Astrocyte of the hippocampus (primary cell): ENCODE data around the gene CCNE1.
A peak's percentile ranks its signal among the peaks of the same experiment; 100 is the strongest.

Experiments used
- DNase-seq: peaks from one replicate; pipeline ENCODE4 v3.0.0; 2011; ENCODE audit warnings: low read depth, low spot score

Gene CCNE1

DNA sequence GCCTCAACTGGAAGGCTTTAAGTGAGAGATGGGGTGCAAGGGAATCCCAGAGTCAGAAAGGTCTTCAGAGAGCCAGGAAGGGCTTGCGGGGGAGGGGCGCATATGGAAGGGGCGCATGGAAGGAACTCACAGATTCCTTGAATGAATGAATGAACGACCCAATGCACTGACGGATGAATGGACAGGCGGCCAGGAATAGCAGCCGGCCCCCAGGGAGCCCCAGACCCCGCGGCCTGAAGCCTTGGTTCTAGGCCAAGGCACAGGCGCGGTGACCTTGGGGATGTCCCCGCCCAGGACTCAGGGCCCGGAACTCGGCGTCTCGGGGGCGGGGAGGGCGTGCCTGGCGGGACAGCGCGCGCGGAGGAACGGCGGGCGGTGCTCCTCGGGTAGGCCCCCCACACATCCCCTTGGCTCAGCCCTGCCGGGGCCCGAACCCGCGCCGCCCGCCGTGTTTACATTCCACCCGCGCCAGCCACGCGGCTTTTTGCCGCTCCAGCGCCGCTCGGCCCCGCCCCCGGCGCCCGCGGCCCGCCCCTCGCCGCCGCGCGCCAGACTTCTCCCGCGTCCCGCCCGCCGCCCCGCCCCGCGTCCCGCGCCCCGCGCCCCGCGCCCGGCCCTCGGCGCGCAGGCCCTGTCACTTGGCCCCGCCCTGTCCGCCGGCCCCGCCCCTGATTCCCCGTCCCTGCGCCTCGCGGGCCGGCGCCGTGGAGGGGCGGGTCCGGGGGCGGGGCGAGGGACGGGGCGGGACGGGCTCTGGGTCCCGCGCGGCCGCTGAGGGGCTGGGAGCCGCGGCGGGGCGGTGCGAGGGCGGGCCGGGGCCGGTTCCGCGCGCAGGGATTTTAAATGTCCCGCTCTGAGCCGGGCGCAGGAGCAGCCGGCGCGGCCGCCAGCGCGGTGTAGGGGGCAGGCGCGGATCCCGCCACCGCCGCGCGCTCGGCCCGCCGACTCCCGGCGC is at the start of gene CCNE1:
CCNE1 (plus strand) TSS at position 867 of the 955 bp plus-strand sequence. CDS start 565 bp downstream, outside the sequence.
- peak; percentile 95 for DNase-seq

DNA sequence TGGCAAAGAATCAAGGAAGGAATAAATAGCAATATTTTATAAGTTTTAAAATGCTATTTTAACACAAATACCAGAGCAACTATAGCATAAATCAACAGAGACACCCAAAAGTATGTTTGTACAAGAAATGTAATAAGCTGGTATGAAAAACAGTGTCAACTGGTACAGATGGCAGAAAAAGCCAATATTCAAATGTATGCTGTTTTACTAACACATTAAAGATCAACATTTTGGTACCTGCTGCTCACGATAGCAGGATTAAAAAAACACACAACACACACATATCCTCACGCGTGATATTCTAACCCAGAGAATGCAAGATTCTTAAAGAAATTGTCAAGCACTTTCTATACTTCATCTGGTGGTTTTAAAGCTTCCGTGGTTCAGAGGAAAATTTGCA is 48.6 kb upstream of the CCNE1 start:
- DNase-seq, result no peak

DNA sequence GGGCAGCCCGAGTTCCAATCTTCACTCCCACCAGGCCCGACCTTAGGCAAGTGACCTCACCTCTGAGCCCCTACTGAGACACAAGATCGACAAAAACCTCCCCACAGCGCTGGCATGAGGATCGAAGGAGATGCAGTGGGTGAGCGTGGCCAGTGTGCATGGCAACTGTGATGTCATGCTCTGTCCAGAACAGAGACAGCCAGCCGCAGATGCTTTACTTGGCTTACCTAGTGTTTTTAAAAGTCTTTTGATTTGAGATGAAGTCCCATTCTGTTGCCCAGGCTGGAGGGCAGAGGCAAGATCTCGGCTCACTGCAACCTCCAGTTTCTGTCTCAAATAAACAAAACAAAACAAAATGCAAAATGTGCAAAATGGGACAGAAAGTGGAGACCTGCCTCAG is 47.4 kb upstream of the CCNE1 start:
- no peak for DNase-seq

DNA sequence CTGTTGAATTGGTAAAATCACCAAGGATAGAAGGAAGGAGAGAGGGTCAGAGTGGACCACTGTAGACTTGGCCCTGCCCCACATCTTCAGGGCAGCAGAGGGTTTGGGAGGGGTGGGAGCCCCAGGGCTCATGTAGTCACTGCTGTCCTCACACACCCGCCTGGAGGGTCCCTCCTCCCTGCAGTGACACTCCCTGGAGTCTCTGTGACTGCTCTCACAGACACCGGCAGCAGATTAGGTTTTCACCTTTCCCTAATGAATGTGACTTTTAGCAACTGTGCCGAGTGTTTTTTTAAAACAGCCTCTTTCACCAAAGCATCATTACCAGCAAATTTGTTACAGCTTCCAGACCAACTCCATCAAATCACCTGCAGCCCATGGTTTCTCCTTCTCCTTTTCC is 45.7 kb upstream of the CCNE1 start:
- no peak for DNase-seq

DNA sequence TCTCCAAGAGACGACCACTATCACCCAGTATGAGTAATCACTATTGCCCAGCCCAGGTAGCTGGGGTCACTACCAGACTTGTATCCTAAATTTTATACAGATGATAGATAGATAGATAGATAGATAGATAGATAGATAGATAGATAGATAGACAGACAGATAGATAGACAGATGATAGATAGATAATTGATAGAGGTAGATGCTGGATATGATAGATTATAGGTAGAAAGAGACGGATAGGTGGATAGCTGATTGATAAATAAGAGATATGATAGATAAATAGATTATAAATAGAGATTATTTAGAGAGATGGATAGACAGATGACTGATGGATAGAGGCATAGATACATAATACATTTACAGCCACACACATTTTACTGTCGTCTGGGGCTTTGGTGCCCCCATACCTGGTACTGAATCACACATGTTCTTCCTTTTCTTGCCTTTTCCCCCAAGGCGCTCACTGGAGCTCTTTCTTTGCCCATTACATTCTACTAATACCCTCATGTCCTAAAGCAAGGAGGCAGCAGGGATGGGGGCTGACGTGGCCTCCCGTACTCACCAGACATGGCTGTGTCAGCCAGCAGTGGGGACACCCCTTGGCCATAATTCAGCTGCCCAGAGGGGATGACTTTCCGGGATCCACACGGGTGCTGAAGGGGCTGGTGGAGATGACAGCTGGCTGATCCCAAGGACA is 44.6 kb upstream of the CCNE1 start:
- DNase-seq, result no peak

DNA sequence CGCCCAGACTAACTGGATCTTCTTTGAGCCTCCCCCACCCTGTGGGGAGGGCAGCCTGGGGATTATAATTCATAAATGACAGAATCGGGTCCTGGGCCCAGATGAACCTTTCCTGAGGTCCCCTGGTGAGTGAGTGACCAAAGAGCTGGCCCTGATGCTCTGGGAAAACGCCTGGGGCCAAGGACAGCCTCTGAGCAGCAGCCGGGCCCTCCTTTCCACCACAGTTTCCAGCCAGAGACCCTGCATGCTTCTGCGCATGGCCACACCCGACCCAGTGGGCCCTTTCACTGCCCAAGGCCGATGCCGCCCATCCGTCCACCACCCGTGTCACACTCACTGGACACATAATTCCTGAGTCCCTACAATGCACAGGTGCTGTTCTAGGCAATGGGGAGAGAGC is 43.6 kb upstream of the CCNE1 start:
- DNase-seq, result no peak

DNA sequence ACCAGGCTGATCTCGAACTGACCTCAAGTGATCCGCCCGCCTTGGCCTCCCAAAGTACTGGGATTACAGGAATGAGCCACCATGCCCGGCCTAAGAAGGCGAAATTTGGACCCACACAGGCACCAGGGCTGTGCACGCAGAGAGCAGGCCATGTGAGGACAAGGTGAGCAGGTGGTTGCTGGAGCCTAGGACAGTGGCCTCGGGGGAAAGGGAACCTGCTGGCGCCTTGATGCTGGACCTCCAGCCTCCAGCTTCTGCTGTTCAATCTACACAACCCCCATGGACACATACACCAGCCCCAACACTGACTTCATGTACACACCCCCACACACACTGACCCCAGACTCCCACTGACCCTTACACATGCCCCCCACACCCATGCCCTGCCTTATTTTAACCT is 41.8 kb upstream of the CCNE1 start:
- no peak for DNase-seq

DNA sequence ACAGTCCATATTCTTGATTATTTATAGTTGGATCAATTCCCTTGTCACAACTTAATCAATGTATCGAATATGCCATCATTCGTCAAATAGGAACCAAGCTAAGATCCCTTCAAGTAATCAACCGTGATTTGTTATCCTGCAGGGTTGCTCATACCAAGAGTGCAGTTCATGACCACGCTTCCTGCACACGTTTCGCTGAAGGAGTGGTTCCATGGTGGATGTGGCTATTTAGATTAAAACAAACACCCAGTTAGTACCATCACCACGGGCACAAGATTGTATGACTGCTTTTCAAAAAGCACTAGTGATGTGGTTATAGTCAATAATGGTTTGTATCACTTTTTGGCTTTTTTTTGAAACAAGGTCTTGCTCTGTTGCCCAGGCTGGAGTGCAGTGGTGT is 41.1 kb upstream of the CCNE1 start:
- no peak for DNase-seq

DNA sequence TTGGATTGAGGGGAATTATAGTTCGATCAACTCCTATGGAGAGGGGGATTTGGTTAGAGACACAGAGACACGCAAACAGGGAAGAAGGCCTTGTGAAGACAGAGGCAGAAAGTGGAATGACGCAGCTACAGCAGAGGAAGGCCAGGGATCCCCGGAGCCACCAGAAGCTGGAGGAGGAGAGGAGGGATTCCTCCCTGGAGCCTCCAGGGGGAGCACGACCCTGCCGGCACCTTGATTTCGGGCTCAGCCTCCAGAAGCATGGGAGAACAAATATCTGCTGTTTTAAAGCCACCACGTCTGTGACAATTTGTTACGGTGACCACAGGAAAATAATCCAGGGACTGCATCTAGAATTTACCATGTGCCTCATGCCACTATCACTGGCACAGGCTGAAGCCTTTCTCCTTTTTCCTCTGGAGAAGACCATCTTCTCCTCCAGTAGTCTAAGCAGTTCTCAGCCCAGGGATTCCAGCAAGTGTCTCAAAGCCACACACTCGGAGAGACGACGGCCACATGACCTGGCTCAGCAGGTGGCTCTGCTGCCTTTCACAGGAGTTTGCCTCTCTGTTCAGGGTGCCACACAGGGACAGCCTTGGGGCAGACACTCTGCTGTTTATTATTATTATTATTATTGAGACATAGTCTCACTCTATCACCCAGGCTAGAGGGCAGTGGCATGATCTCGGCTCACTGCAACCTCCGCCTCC is 39.9 kb upstream of the CCNE1 start:
- peak; percentile 72 for DNase-seq

DNA sequence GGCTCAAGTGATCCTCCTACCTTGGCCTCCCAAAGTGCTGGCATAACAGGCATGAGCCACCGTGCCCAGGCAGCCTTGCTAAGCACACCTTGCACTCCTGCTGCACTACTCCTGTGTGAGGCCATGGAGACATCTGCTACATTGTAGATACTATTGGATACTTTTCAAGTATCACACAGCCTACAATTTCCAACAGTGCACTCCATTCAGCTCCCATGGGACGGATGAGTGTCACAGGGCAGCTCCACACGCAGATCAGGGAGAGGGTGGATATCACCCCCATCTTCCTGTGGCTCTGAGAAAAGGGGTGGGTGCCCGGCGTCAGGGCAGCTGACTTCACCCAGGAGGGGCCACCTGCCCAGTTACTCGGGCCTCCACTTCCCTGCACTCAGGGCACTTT is 39.1 kb upstream of the CCNE1 start:
- DNase-seq, result no peak

DNA sequence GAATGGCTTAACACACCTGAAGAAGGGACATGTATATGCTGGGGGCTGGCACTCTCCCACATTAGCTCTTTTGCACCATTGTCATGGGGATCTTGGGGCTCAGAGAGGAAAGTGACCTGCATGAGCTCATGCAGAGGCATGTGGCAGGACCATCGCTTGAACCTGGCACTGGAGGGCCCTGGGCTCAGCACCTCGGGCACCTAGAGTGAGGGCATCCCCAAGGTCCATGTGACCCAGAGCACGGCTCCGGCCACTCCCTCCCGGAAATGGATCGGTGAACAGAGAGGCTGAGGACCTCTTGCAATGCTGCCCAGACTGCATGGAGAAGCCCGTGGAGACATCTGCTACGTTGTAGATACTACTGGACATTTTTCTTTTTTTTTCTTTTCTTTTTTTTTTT is 38.6 kb upstream of the CCNE1 start:
- no peak for DNase-seq

DNA sequence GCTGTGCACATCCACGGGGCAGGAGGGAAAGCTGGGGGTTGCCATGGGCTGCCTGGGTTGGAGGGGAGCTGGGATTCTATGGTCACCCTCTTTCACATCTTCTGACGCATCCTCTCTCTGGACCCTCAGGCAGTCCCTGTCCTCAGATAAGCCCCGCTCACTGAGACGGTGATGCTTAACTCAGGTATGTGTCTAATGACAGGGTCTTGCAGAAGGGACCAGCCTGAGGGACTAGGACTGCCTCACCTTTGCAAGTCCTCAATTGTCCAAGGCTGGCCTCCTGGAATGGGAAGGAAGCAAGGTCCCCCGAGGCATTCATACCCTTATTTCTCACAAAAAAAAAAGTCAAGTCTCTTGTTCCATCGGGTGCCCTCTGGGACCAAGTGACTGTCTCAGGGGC is 37.7 kb upstream of the CCNE1 start:
- no peak for DNase-seq

DNA sequence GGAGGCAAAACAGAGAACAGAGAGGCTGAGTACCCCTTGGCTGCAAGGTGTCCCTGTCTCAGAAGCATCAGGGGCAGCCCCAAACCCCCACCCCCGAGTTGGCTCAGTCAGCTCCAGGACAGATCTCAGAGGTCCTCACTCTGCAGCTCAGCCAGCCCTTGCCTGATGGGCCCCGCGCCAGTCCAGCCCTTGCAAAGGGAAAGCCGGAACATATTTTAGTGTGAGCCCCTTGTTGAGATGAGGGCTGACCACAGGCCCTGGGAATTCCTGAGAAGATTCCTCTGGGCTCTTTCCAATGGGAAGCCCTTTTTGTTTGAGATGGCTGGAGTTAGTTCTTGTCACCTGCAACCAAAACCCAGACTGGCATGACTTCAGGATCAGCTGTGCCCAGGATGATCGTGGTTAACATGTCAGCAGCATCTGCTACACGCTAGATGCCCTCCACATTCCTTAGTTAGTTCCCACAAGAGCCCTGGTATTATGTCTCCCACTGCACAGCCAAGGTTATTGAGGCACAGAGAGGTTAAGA is 33.9 kb upstream of the CCNE1 start:
- DNase-seq, result peak; percentile 48

DNA sequence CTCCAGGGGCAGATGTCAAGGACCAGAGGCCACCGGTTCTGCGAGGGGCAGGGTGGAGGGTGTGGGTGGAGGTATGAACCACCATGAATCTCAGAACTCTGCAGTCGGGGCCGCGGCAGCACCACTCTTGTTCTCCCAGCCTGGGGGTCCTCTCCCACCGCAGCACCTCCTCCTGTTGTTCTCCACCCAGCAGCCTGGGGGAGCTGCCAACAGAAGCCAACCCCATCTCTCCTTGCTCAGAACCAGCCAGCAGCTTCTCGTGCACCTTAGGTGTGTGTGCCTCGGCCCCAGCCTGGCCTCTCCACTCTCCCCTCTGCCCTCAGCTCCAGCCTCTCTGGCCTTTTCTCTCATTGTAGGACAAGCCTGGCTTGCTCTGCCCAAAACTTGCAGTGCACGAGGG is 31.9 kb upstream of the CCNE1 start:
- no peak for DNase-seq

DNA sequence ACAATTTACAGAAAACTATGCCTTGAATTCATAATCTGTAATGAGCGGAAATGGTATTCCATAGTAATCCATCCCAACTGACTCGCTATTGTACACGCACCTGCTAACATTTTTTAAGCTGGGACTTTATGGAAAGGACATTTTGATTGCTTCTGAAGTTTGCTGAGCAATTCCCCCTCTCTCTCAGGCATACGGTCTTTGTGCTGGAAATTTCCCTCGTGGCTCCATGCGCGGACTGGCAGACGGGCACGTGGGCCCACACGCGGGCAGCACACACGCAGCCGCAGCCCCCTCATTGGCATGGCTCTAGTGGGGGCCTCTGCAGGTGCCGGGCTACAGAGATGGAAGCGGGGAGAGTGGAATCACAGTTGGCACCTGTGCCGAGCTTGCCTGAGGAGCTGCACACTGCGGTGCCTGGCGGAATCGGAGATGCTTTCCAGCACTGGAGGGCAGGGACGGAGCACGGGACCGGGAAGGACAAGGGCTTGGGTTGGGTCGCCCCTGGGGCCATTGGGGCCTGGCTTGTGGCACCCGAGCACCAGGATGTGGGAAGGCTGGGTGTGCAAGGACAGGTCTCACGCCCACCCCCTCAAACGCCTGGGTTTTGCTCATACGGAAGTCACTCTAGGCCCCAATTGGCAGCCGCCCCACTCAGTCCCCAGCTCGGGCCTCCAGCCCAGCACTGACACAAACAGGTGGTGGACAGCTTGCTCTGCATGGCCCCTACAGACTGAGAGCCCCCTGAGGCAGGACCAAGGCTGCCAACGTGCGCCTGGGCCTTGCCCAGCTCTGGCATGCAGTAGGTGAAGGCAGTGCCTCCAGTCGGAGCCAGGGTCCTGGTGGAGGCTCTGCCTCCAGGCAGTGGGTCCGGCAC is 30.2 kb upstream of the CCNE1 start:
- no peak for DNase-seq

DNA sequence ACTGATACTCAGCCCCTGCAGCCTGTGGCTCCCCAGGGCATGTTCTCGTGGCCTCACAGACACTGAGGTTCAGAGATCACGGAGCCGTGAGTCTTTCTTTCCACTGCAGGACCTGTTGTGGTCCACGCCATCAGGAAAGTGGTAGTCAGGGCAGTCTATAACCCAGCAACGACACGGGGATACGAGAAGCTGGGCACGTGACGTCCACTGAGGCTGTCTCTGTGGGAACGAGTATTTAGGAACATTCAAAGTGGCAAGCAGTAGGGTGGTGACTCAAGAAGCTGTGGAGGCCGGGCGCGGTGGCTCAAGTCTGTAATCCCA is 29.6 kb upstream of the CCNE1 start:
- DNase-seq, result no peak

DNA sequence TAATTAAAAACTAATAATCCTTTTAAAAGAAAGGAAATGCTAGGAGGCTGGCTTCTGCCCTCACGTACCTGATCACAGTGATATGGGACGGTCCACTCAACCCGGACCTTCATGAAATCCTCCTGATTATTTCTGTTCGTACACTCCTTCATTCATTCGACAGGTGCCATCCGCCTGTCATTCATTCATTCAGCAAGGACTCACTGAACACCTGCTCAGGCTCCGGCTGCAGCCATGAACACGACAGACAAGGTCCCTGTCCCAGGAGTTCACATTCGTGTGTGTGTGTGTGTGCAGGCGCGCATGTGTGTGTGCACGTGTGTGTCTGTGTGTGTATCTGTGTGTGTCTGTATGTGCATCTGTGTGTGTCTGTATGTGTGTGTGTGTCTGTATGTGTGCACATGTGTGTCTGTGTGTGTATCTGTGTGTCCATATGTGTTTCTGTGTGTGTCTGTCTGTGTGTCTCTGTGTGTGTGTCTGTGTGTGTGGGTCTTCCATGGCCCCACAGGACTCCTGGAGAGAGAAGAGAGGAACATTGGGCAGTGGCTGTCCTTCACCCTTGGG is 28.1 kb upstream of the CCNE1 start:
- DNase-seq, result no peak

DNA sequence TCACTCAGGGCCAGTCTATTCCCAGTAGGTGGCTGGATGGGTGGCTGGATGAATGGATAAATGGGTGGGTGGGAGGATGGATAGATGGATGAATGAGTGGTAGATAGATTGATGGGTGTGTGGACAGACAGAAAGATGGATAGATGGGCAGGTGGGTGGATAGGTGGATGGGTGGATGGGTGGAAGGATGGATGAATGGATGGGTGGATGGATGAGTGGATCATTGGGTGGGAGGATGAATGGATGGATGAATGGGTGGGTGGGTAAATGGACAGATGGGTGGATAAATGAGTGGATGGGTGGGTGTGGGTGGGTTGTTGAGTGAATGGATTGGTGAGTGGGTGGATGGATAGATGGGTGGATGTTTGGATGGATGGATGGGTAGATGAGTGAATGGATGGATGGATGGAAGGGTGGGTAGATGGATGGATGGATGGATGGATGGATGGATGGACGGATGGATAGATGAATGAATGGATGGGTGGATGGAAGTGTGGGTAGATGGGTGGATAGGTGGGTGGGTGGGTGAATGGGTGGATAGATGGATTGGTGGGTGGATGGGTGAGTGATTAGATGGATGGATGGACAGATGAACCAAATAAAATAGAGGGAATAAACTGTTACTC is 27.1 kb upstream of the CCNE1 start:
- DNase-seq, result no peak

DNA sequence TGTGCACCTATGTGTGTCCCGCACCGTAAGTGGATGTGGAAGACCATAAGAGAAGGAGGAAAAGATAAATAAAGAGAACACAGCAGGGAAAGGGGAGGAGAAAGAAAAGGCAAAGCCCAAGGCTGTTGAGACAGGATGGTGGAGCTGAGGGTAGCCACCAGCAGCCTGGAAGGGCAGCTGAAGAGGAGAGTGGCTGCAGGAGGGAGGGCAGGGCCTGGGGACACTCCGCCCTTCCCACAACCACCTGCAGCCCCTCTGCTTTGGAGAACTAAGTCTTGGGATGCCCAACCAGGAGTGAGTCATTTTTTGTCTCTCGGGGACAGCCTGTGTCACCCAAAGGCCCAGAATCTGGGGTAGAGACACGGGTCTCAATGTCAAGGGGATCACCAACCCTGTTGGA is 26.4 kb upstream of the CCNE1 start:
- DNase-seq, result no peak

DNA sequence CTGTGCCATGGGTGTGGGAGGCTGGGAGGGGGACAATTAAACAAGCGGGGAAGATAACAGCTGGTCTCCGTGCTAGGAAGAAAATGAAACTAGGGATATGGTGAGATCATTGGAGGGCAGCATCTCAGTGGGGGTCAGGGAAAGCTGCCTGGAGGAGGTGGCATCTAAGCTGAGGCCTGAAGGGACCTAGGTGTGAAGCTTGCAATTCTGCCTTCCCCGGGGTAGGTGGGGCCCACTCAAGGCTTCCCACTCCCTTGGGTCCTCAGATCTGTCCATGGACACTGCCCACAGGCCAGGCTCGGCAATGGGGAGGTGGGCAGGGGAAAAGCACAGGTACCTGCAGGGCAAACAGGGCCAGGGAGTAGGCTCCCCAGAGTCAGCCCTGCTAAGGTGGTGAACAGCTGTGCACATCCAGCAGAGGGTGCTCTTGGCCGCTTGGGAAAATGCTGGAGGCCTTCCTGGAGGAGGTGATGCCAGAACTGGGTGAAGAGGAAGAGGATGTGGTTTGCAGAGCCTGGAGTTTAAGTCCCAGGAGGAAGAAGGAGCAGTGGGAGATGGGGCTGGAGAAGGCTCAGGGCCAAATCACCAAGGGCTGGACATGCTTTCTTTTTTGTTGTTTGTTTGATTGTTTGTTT is 25.7 kb upstream of the CCNE1 start:
- DNase-seq, result no peak
